Measurements from ENCODE around the gene F7. TPM values are rescaled to one million over a fixed set of nuclear protein-coding genes. Genes with fewer than 3 reads are reported as not detected.

The F7 gene
- total RNA-seq, 1 donor from 2014 or later, result not detected

- Mint-ChIP-seq H3K36me3 (ENCODE audit: low read depth) (peaks cover 8% of the 10 kb centered on the region), H3K4me1 (no peaks in the 10 kb centered on the region)
- CTCF ChIA-PET, result no interaction called here
Observed at GRCh38 chr13:113082198-113083021, 23.2 kb upstream of the F7 start.

GRCh38 chr13:113083022-113083373 is 22.6 kb upstream of the F7 start:
- Mint-ChIP-seq H3K4me3 (no peak overlapping the region), H3K9me3 (no peaks in the 10 kb centered on the region), H3K27ac (no peak overlapping the region), H3K4me1 (no peaks in the 10 kb centered on the region), H3K27me3 (no peaks in the 10 kb centered on the region), H3K36me3 (ENCODE audit: low read depth) (peaks cover 8% of the 10 kb centered on the region)
- TF ChIP-seq CTCF (IDR thresholded peaks at IDR 0.05), result no peak
- POLR2A ChIA-PET, result no interaction called here
- intact Hi-C loops (cut with micrococcal nuclease), result no loop called here
- CTCF ChIA-PET, result no interaction called here
- no peak for DNase-seq
- ATAC-seq (ENCODE audit: low read depth), result no peak

More at GRCh38 chr13:113082198-113083021, 23.2 kb upstream of the F7 start:
- Mint-ChIP-seq H3K9me3 (no peaks in the 10 kb centered on the region), H3K4me3 (no peak overlapping the region), H3K27me3 (no peaks in the 10 kb centered on the region), H3K27ac (no peak overlapping the region)
- intact Hi-C loops (cut with micrococcal nuclease), result no loop called here
- POLR2A ChIA-PET, result no interaction called here
- DNase-seq (no peak), ATAC-seq (ENCODE audit: low read depth) (no peak)
- no peak for TF ChIP-seq CTCF (IDR thresholded peaks at IDR 0.05)

- no peak for TF ChIP-seq CTCF (IDR thresholded peaks at IDR 0.05)
- ChIA-PET POLR2A (no interaction called here), CTCF (no interaction called here)
- ATAC-seq (ENCODE audit: low read depth) (no peak), DNase-seq (no peak)
- Mint-ChIP-seq H3K36me3 (ENCODE audit: low read depth) (peaks cover 12% of the 10 kb centered on the region), H3K9me3 (no peaks in the 10 kb centered on the region), H3K27me3 (no peaks in the 10 kb centered on the region), H3K4me3 (no peak overlapping the region), H3K27ac (no peak overlapping the region), H3K4me1 (no peaks in the 10 kb centered on the region)
- intact Hi-C loops (cut with micrococcal nuclease), result no loop called here
Observed at GRCh38 chr13:113083402-113084061, 22.1 kb upstream of the F7 start.

GRCh38 chr13:113084094-113084942 is 21.3 kb upstream of the F7 start:
- Mint-ChIP-seq H3K27ac (no peak overlapping the region), H3K4me3 (no peak overlapping the region), H3K9me3 (no peaks in the 10 kb centered on the region), H3K36me3 (ENCODE audit: low read depth) (peaks cover 14% of the 10 kb centered on the region), H3K27me3 (no peaks in the 10 kb centered on the region), H3K4me1 (no peaks in the 10 kb centered on the region)
- POLR2A ChIA-PET, result no interaction called here
- ATAC-seq (ENCODE audit: low read depth) (no peak), DNase-seq (no peak)
- TF ChIP-seq CTCF (IDR thresholded peaks at IDR 0.05), result no peak
- intact Hi-C loops (cut with micrococcal nuclease), result no loop called here
- CTCF ChIA-PET, result no interaction called here

Measured in activated B cell treated with CpG ODN at 0.5 μM for 24 hours (primary cell).